Gastrocnemius medialis (tissue), 4 donors: ENCODE data around the gene SNCB.

Experiments
- CTCF ChIP-seq, 5 experiments: fragments of 450-650 bp in 3 of 5; fragments of 200-600 bp in 2 of 5; sonication (generic) in 2 of 5; IDR thresholded peaks in 4 of 5; conservative IDR thresholded peaks in 1 of 5; 1 replicate in 4 of 5; 2 replicates in 1 of 5; pipeline ENCODE4 v1.5.1; 2016 to 2019; ENCODE audit warnings: antibody characterized with exemption in 5 of 5, mild to moderate bottlenecking in 3 of 5, moderate library complexity in 3 of 5
- POLR2A ChIP-seq, 2 donors: fragments of 450-650 bp; IDR thresholded peaks; one replicate each; pipeline ENCODE4 v1.6.1; 2017; ENCODE audit warnings: antibody characterized with exemption in 2 of 2, mild to moderate bottlenecking in 2 of 2, moderate library complexity in 2 of 2

- no peak for TF ChIP-seq CTCF (IDR thresholded peaks at IDR 0.05 in 4 of 5, conservative IDR thresholded peaks at IDR 0.05 in 1 of 5)
- TF ChIP-seq POLR2A (IDR thresholded peaks at IDR 0.05), result no peak
Observed at GRCh38 chr5:176636426-176636825, 6.1 kb upstream of the SNCB start.
